ENCODE results near the gene ACOT8. TPM values are rescaled to one million over a fixed set of nuclear protein-coding genes. Genes with fewer than 3 reads are reported as not detected.
A peak's percentile ranks its signal among the peaks of the same experiment; 100 is the strongest.

ACOT8 gene
- total and polyA plus RNA-seq, 2 experiments from 2014 or later = 32.9 to 55.2 TPM

GRCh38 chr20:45859916-45860315 is 2.7 kb upstream of the ACOT8 start:
- Histone ChIP-seq H3K79me2 (ENCODE audit: insufficient read depth) (peaks cover 31% of the 10 kb centered on the region), H4K20me1 (ENCODE audit: insufficient read depth) (no peaks in the 10 kb centered on the region), H3K36me3 (ENCODE audit: low read depth) (no peaks in the 10 kb centered on the region), H3F3A (ENCODE audit: insufficient read depth) (no peaks in the 10 kb centered on the region), H3K27ac (no peak overlapping the region), H3K9me2 (ENCODE audit: insufficient read depth) (no peaks in the 10 kb centered on the region), H2AFZ (no peak overlapping the region), H3K9ac (no peak overlapping the region), H3K9me3 (ENCODE audit: low read depth) (no peaks in the 10 kb centered on the region), H3K4me2 (ENCODE audit: unreplicated experiment) (no peak overlapping the region), H3K4me3 (no peak overlapping the region), H3K4me1 (ENCODE audit: insufficient read depth) (peaks cover 18% of the 10 kb centered on the region; the same call in 1 of the 2 replicates), H3K27me3 (replicated peaks; ENCODE audit: insufficient read depth) (no peaks in the 10 kb centered on the region)
- WGBS, 2 experiments (ENCODE audit: low coverage in 1 of 2, low lambda C conversion rate in 2 of 2, missing lambda C conversion rate in 2 of 2) = 97 to 100% methylated on average over 5 of the region's 5 CpGs
- DNase-seq = no peak
- TF ChIP-seq EZH2phosphoT487 (IDR thresholded peaks at IDR 0.05; ENCODE audit: insufficient read depth, low read depth) = no peak
- TF ChIP-seq EZH2 (IDR thresholded peaks at IDR 0.05; ENCODE audit: insufficient read depth, poor library complexity, severe bottlenecking) = no peak
- in situ Hi-C loops (cut with MboI) = no loop called here

- H3K9me2 ChIP-seq (ENCODE audit: insufficient read depth) = no peaks in the 10 kb centered on the region
- peak; percentile 37 for DNase-seq
- peak overlapping the region; percentile 96 for H3K4me2 ChIP-seq (ENCODE audit: unreplicated experiment)
- TF ChIP-seq EZH2 (IDR thresholded peaks at IDR 0.05; ENCODE audit: insufficient read depth, poor library complexity, severe bottlenecking) (no peak), EZH2phosphoT487 (IDR thresholded peaks at IDR 0.05; ENCODE audit: insufficient read depth, low read depth) (no peak)
- H3K9me3 ChIP-seq (ENCODE audit: low read depth) = no peaks in the 10 kb centered on the region
- H3K27me3 ChIP-seq (replicated peaks; ENCODE audit: insufficient read depth) = no peaks in the 10 kb centered on the region
- H3K4me3 ChIP-seq = peak overlapping the region; percentile 99
- no peaks in the 10 kb centered on the region; the same call in 1 of the 2 replicates for H3K36me3 ChIP-seq (ENCODE audit: low read depth)
- H2AFZ ChIP-seq = peak overlapping the region; percentile 97
- H3K9ac ChIP-seq = peak overlapping the region; percentile 63
- 13 to 38% methylated on average over 5 to 12 of the region's 13 CpGs for WGBS, 2 experiments (ENCODE audit: low coverage in 1 of 2, low lambda C conversion rate in 2 of 2, missing lambda C conversion rate in 2 of 2)
- H3F3A ChIP-seq (ENCODE audit: insufficient read depth) = no peaks in the 10 kb centered on the region
- H3K27ac ChIP-seq = no peak overlapping the region
- peaks cover 18% of the 10 kb centered on the region; the same call in 1 of the 2 replicates for H3K4me1 ChIP-seq (ENCODE audit: insufficient read depth)
- in situ Hi-C loops (cut with MboI) = no loop called here
- H3K79me2 ChIP-seq (ENCODE audit: insufficient read depth) = peaks cover 44% of the 10 kb centered on the region
- H4K20me1 ChIP-seq (ENCODE audit: insufficient read depth) = no peaks in the 10 kb centered on the region
Measured at GRCh38 chr20:45857882-45858216, 657 bp upstream of the ACOT8 start.

DNA sequence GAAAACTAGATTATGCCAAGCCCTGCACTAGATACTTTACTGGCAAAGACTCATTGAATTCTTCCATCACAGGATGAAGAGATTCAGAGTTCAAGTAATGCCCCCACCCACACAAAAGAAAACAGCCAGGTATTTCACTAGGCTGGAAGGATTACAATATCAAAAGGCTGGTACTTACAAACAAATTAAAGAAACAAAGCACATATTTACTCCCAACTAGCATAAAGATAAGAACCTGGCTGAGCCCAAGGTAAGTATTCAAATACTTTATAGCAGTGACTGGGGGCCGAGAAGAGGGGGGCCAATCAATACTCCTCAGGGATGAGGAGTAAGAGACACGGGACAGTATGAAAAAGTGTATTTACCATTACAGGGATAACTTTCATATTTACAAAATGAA is 3.7 kb downstream of the ACOT8 start:
- 0 out of 2 replicates have a peak, but pooled peaks cover 10% of the 10 kb centered on the region for H3F3A ChIP-seq (ENCODE audit: insufficient read depth)
- in situ Hi-C loops (cut with MboI) = no loop called here
- H3K9me2 ChIP-seq (ENCODE audit: insufficient read depth) = no peaks in the 10 kb centered on the region
- no peak overlapping the region for H3K27ac ChIP-seq
- H3K79me2 ChIP-seq (ENCODE audit: insufficient read depth) = peaks cover 43% of the 10 kb centered on the region
- 55 to 63% methylated on average over 2 of the region's 2 CpGs for WGBS, 2 experiments (ENCODE audit: low coverage in 1 of 2, low lambda C conversion rate in 2 of 2, missing lambda C conversion rate in 2 of 2)
- H4K20me1 ChIP-seq (ENCODE audit: insufficient read depth) = no peaks in the 10 kb centered on the region
- H3K4me3 ChIP-seq = no peak overlapping the region
- H3K9me3 ChIP-seq (ENCODE audit: low read depth) = no peaks in the 10 kb centered on the region
- no peak overlapping the region for H3K9ac ChIP-seq
- no peak overlapping the region for H2AFZ ChIP-seq
- no peaks in the 10 kb centered on the region; the same call in none of the 2 replicates for H3K36me3 ChIP-seq (ENCODE audit: low read depth)
- no peak for DNase-seq
- no peak for TF ChIP-seq EZH2phosphoT487 (IDR thresholded peaks at IDR 0.05; ENCODE audit: insufficient read depth, low read depth)
- TF ChIP-seq EZH2 (IDR thresholded peaks at IDR 0.05; ENCODE audit: insufficient read depth, poor library complexity, severe bottlenecking) = no peak
- H3K4me2 ChIP-seq (ENCODE audit: unreplicated experiment) = no peak overlapping the region
- no peaks in the 10 kb centered on the region for H3K27me3 ChIP-seq (replicated peaks; ENCODE audit: insufficient read depth)
- peaks cover 12% of the 10 kb centered on the region; the same call in 1 of the 2 replicates for H3K4me1 ChIP-seq (ENCODE audit: insufficient read depth)

DNA sequence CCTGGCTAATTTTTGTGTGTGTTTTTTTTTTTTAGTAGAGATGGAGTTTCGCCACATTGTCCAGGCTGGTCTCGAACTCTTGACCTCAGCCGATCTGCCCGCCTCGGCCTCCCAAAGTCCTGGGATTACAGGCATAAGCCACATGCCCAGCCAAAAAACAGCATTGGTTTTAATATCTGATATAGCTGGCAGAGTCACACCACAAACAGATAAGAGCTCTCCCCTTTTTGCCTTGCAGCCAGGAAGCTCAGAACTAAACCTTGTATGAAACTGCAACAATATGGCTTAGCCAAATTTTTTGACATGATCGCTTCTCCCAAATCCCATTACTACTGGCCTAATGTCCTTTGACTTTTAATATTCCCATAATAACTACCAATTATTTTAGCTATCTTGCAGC is 4.9 kb downstream of the ACOT8 start:
- H3K4me1 ChIP-seq (ENCODE audit: insufficient read depth) = peaks cover 7% of the 10 kb centered on the region; the same call in 1 of the 2 replicates
- no peak overlapping the region for H3K27ac ChIP-seq
- H3K9me3 ChIP-seq (ENCODE audit: low read depth) = no peaks in the 10 kb centered on the region
- no peaks in the 10 kb centered on the region for H4K20me1 ChIP-seq (ENCODE audit: insufficient read depth)
- WGBS, 2 experiments (ENCODE audit: low coverage in 1 of 2, low lambda C conversion rate in 2 of 2, missing lambda C conversion rate in 2 of 2) = 97% methylated on average over 6 of the region's 6 CpGs
- H3K9me2 ChIP-seq (ENCODE audit: insufficient read depth) = no peaks in the 10 kb centered on the region
- H3K36me3 ChIP-seq (ENCODE audit: low read depth) = peaks cover 4% of the 10 kb centered on the region
- in situ Hi-C loops (cut with MboI) = no loop called here
- H3F3A ChIP-seq (ENCODE audit: insufficient read depth) = 0 out of 2 replicates have a peak, but pooled peaks cover 10% of the 10 kb centered on the region
- no peak overlapping the region for H3K4me2 ChIP-seq (ENCODE audit: unreplicated experiment)
- no peak for DNase-seq
- no peak overlapping the region for H2AFZ ChIP-seq
- H3K9ac ChIP-seq = no peak overlapping the region
- H3K79me2 ChIP-seq (ENCODE audit: insufficient read depth) = peaks cover 38% of the 10 kb centered on the region
- no peak overlapping the region for H3K4me3 ChIP-seq
- H3K27me3 ChIP-seq (replicated peaks; ENCODE audit: insufficient read depth) = no peaks in the 10 kb centered on the region
- TF ChIP-seq EZH2phosphoT487 (IDR thresholded peaks at IDR 0.05; ENCODE audit: insufficient read depth, low read depth) = no peak
- no peak for TF ChIP-seq EZH2 (IDR thresholded peaks at IDR 0.05; ENCODE audit: insufficient read depth, poor library complexity, severe bottlenecking)

- Histone ChIP-seq H3K4me2 (ENCODE audit: unreplicated experiment) (no peak overlapping the region), H3K9me3 (ENCODE audit: low read depth) (no peaks in the 10 kb centered on the region), H3K4me3 (no peak overlapping the region), H3K4me1 (ENCODE audit: insufficient read depth) (peaks cover 7% of the 10 kb centered on the region; the same call in 1 of the 2 replicates), H3K36me3 (ENCODE audit: low read depth) (peaks cover 10% of the 10 kb centered on the region), H3K9ac (no peak overlapping the region), H3K27me3 (replicated peaks; ENCODE audit: insufficient read depth) (no peaks in the 10 kb centered on the region), H3K9me2 (ENCODE audit: insufficient read depth) (no peaks in the 10 kb centered on the region), H3K79me2 (ENCODE audit: insufficient read depth) (peaks cover 32% of the 10 kb centered on the region), H2AFZ (no peak overlapping the region), H3F3A (ENCODE audit: insufficient read depth) (0 out of 2 replicates have a peak, but pooled peaks cover 10% of the 10 kb centered on the region), H3K27ac (no peak overlapping the region), H4K20me1 (ENCODE audit: insufficient read depth) (no peaks in the 10 kb centered on the region)
- no peak for TF ChIP-seq EZH2 (IDR thresholded peaks at IDR 0.05; ENCODE audit: insufficient read depth, poor library complexity, severe bottlenecking)
- TF ChIP-seq EZH2phosphoT487 (IDR thresholded peaks at IDR 0.05; ENCODE audit: insufficient read depth, low read depth) = no peak
- in situ Hi-C loops (cut with MboI) = no loop called here
- no peak for DNase-seq
Measured at GRCh38 chr20:45851501-45851900, 5.7 kb downstream of the ACOT8 start.

Measured in GM23248 (cell line).